Duodenal mucosa (tissue), 2 donors: ENCODE results near the gene DOCK1.

Source experiments
- H3K27ac ChIP-seq: one replicate; pipeline ENCODE4 v1.7.0; 2013; ENCODE audit warnings: low read depth, low read length
- H3K27me3 ChIP-seq, 2 donors: one replicate each; pipeline ENCODE4 v1.7.0; 2013; ENCODE audit warnings: low read length in 2 of 2, control low read depth in 1 of 2; ENCODE audit not compliant: insufficient read depth in 2 of 2, control insufficient read depth in 1 of 2
- H3K36me3 ChIP-seq, 2 donors: one replicate each; pipeline ENCODE4 v1.7.0; 2013; ENCODE audit warnings: low read length in 2 of 2, control low read depth in 1 of 2; ENCODE audit not compliant: insufficient read depth in 2 of 2, control insufficient read depth in 1 of 2
- H3K4me1 ChIP-seq, 2 donors: one replicate each; pipeline ENCODE4 v1.7.0; 2013; ENCODE audit warnings: low read length in 2 of 2, control low read depth in 1 of 2; ENCODE audit not compliant: insufficient read depth in 2 of 2, control insufficient read depth in 1 of 2
- H3K4me3 ChIP-seq, 2 donors: one replicate each; pipeline ENCODE4 v1.7.0; 2013; ENCODE audit warnings: low read length in 2 of 2, low read depth in 1 of 2
- H3K9ac ChIP-seq, 2 donors: one replicate each; pipeline ENCODE4 v1.7.0; 2013; ENCODE audit warnings: low read length in 2 of 2, low read depth in 1 of 2
- H3K9me3 ChIP-seq, 2 donors: one replicate each; pipeline ENCODE4 v1.7.0; 2013; ENCODE audit warnings: low read length in 2 of 2, control low read depth in 1 of 2; ENCODE audit not compliant: control insufficient read depth in 1 of 2

Gene DOCK1

DNA sequence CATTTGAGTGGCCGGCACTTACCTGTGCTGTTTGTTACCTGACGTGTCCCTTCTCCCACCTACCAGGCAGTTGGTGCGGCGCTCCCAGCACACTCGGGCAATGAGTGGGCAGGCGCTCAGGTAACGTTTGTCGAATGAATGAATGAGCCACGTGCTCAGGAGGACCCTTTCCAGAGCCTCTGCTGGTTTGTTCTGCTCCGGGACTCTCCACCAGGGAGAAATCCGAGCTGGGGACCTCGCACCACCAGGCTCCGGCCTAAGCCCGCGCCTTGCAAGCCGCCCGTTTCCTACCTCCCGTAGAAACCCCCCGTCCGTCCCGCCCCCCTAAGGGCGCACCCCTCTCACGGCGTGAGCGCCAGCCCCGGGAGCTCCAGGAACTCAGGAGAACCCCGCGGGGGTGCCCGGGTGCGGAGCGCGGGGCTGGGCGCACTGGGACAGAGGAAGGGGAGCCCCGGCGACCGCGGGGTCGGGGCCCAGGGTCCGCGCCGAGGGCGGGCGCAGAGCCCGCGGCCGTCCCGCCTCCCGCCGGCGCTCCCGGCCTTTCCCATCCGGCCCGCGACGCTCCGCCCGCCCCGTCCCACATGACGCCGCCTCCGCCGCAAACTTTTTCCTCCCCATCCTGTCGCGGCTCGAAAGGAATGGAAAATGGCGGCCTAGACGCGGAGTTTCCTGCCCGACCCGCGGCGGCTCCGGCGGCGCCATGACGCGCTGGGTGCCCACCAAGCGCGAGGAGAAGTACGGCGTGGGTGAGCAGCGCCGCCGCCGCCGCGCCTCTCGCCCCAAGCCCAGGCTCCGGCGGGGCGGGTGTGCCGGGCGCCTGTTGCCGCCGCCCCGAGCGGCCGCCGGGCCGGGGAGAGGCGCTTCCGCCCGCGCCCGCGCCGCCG lies at the start of gene DOCK1:
Gene DOCK1, plus strand, starts transcription at position 611 of the 884 bp plus-strand sequence. Its CDS starts 90 bp downstream, at position 701.
- Histone ChIP-seq H3K9ac (peak within 1 kb of the TSS; percentile 32 to 38), H3K27me3 (no peaks in the 10 kb centered on the region)

DNA sequence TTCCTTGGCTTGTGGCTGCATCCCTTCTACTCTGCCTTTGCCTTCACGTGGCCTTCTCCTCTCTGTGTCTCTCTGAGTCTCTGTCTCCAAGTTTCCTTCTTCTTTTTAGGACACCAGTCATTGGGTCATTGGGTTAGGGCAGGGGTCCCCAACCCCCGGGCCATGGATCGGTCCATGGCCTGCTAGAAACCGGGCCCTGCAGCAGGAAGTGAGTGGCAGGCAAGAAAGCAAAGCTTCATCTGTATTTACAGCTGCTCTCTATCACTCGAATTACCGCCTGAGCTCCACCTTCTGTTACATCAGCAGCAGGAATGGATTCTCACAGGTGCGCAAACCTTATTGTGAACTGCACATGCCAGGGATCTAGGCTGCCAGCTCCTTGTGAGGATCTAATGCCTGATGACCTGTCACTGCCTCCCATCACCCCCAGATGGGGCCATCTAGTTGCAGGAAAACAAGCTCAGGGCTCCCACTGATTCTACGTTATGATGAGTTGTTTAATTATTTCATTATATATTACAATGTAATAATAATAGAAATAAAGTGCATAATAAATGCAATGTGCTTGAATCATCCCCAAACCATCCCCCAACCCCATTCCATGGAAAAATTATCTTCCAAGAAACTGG lies 47.9 kb upstream of the DOCK1 start:
- no peaks in the 10 kb centered on the region for H3K36me3 ChIP-seq
- H3K27ac ChIP-seq = no peak overlapping the region
- H3K9ac ChIP-seq = no peak overlapping the region
- no peak overlapping the region for H3K4me3 ChIP-seq
- H3K4me1 ChIP-seq = no peaks in the 10 kb centered on the region
- no peaks in the 10 kb centered on the region for H3K9me3 ChIP-seq
- no peaks in the 10 kb centered on the region for H3K27me3 ChIP-seq

More for the DNA sequence above, at the start of gene DOCK1:
- Histone ChIP-seq H3K9me3 (no peaks in the 10 kb centered on the region), H3K36me3 (no peaks in the 10 kb centered on the region), H3K27ac (no peak within 1 kb of the TSS), H3K4me3 (peak within 1 kb of the TSS; percentile 68), H3K4me1 (peaks cover 0 to 13% of the 10 kb centered on the region in 2 donors)

GRCh38 chr10:126867567-126868365 lies 37.5 kb upstream of the DOCK1 start:
- Histone ChIP-seq H3K4me1 (no peaks in the 10 kb centered on the region), H3K9ac (no peak overlapping the region), H3K9me3 (no peaks in the 10 kb centered on the region), H3K36me3 (no peaks in the 10 kb centered on the region), H3K27me3 (no peaks in the 10 kb centered on the region), H3K4me3 (no peak overlapping the region), H3K27ac (no peak overlapping the region)

GRCh38 chr10:126868371-126868770 lies 36.9 kb upstream of the DOCK1 start:
- H3K4me1 ChIP-seq = no peaks in the 10 kb centered on the region
- H3K9me3 ChIP-seq = no peaks in the 10 kb centered on the region
- H3K27me3 ChIP-seq = no peaks in the 10 kb centered on the region
- H3K9ac ChIP-seq = no peak overlapping the region
- no peak overlapping the region for H3K27ac ChIP-seq
- no peak overlapping the region for H3K4me3 ChIP-seq
- H3K36me3 ChIP-seq = no peaks in the 10 kb centered on the region

- Histone ChIP-seq H3K4me3 (no peak overlapping the region), H3K27ac (no peak overlapping the region)
Measured at GRCh38 chr10:126872135-126872534, 33.1 kb upstream of the DOCK1 start.

DNA sequence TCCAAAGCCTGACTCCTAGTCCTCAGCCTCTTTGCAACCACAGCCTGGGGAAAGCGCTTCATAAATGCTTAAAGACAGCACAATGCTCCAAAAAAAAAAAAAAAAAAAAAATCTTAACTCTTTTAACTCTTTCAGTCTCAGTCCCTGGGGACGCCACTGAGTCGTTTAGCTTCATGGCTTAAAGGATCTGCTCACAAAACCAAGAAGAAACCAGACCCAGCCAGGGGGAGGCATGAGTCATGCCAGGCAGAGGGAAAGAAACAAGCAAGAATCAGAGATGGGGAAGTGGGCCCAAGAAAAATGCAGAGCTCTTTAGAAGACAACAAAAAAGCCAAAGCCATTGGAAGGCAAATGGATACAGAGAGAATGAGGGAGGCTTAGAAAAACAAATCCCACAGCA lies 32.5 kb upstream of the DOCK1 start:
- H3K9me3 ChIP-seq = no peaks in the 10 kb centered on the region
- no peak overlapping the region for H3K9ac ChIP-seq
- no peak overlapping the region for H3K4me3 ChIP-seq
- no peaks in the 10 kb centered on the region for H3K27me3 ChIP-seq
- no peak overlapping the region for H3K27ac ChIP-seq
- H3K36me3 ChIP-seq = no peaks in the 10 kb centered on the region
- H3K4me1 ChIP-seq = no peaks in the 10 kb centered on the region

More at GRCh38 chr10:126872135-126872534, 33.1 kb upstream of the DOCK1 start:
- H3K4me1 ChIP-seq = no peaks in the 10 kb centered on the region
- no peaks in the 10 kb centered on the region for H3K9me3 ChIP-seq
- no peak overlapping the region for H3K9ac ChIP-seq
- no peaks in the 10 kb centered on the region for H3K36me3 ChIP-seq
- H3K27me3 ChIP-seq = no peaks in the 10 kb centered on the region

DNA sequence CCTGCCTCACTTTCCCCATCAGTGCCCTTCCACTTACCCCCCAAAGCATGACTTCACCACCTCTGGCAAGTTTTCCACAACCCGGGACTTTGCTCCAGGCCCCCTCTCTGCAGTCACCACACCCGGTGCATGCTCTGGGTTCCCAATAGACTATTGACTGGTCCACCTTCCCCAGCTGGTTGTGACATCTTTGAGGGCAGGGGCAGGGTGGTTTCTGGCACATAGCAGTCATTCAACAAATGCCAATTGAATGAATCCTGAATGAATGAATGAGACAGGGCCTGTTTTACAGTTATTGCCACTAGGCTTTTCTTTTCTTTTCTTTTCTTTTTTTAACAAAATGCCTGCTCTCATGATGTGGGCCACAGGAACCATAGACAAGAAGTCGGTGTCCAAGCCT lies 28.8 kb upstream of the DOCK1 start:
- Histone ChIP-seq H3K9ac (no peak overlapping the region), H3K27ac (no peak overlapping the region), H3K4me3 (no peak overlapping the region), H3K4me1 (no peaks in the 10 kb centered on the region), H3K9me3 (no peaks in the 10 kb centered on the region), H3K27me3 (no peaks in the 10 kb centered on the region), H3K36me3 (no peaks in the 10 kb centered on the region)

DNA sequence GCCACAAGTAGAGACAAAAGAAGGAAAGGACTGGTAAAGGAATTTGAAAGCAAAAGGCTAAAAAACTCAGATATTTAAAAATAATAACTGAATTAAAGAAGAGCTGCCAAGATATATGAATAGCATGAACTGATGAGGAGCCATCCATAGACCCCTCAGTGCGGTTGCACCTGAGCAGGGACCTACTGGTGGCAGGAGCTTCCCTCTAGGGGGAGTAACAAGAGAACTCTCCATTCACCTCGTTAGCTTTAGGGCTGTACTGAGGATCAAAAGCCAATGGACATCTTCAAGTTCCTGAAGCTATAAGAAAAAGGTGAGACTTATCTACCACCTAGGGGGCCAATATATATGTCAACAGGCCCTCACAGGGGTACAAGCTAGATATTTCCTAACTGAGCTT lies 27.8 kb upstream of the DOCK1 start:
- H3K27ac ChIP-seq = no peak overlapping the region
- no peaks in the 10 kb centered on the region for H3K36me3 ChIP-seq
- no peak overlapping the region for H3K9ac ChIP-seq

GRCh38 chr10:126878594-126878993 lies 26.6 kb upstream of the DOCK1 start:
- Histone ChIP-seq H3K4me3 (no peak overlapping the region), H3K36me3 (no peaks in the 10 kb centered on the region), H3K9ac (no peak overlapping the region), H3K27ac (no peak overlapping the region), H3K27me3 (no peaks in the 10 kb centered on the region), H3K9me3 (no peaks in the 10 kb centered on the region), H3K4me1 (no peaks in the 10 kb centered on the region)

More for the DNA sequence above, 27.8 kb upstream of the DOCK1 start:
- Histone ChIP-seq H3K4me1 (no peaks in the 10 kb centered on the region), H3K9me3 (no peaks in the 10 kb centered on the region), H3K4me3 (no peak overlapping the region), H3K27me3 (no peaks in the 10 kb centered on the region)

- Histone ChIP-seq H3K4me1 (no peaks in the 10 kb centered on the region), H3K4me3 (no peak overlapping the region), H3K27me3 (no peaks in the 10 kb centered on the region), H3K36me3 (no peaks in the 10 kb centered on the region), H3K27ac (no peak overlapping the region), H3K9me3 (no peaks in the 10 kb centered on the region), H3K9ac (no peak overlapping the region)
Measured at GRCh38 chr10:126880926-126881325, 24.3 kb upstream of the DOCK1 start.
